ENCODE measurements around the gene OBSL1.

The OBSL1 gene

GRCh38 chr2:219515874-219516629, 55.3 kb downstream of the OBSL1 start:
- TF ChIP-seq, protein P1, sequence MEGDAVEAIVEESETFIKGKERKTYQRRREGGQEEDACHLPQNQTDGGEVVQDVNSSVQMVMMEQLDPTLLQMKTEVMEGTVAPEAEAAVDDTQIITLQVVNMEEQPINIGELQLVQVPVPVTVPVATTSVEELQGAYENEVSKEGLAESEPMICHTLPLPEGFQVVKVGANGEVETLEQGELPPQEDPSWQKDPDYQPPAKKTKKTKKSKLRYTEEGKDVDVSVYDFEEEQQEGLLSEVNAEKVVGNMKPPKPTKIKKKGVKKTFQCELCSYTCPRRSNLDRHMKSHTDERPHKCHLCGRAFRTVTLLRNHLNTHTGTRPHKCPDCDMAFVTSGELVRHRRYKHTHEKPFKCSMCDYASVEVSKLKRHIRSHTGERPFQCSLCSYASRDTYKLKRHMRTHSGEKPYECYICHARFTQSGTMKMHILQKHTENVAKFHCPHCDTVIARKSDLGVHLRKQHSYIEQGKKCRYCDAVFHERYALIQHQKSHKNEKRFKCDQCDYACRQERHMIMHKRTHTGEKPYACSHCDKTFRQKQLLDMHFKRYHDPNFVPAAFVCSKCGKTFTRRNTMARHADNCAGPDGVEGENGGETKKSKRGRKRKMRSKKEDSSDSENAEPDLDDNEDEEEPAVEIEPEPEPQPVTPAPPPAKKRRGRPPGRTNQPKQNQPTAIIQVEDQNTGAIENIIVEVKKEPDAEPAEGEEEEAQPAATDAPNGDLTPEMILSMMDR (IDR thresholded peaks at IDR 0.05; ENCODE audit: borderline replicate concordance, control extremely low read depth, extremely low read depth, insufficient read depth, missing control alignments) = no peak
- DNase-seq (ENCODE audit: low spot score) = no peak
- in situ Hi-C loops (cut with MboI; ENCODE audit: low sequenced_read_pairs, unreplicated experiment) = no loop called here

GRCh38 chr2:219514836-219515235, 56.5 kb downstream of the OBSL1 start:
- TF ChIP-seq, protein P1 (IDR thresholded peaks at IDR 0.05; ENCODE audit: borderline replicate concordance, control extremely low read depth, extremely low read depth, insufficient read depth, missing control alignments) = no peak
- in situ Hi-C loops (cut with MboI; ENCODE audit: low sequenced_read_pairs, unreplicated experiment) = no loop called here
- DNase-seq (ENCODE audit: low spot score) = no peak

- DNase-seq (ENCODE audit: low spot score) = no peak
- in situ Hi-C loops (cut with MboI; ENCODE audit: low sequenced_read_pairs, unreplicated experiment) = no loop called here
- TF ChIP-seq, protein P1 (IDR thresholded peaks at IDR 0.05; ENCODE audit: borderline replicate concordance, control extremely low read depth, extremely low read depth, insufficient read depth, missing control alignments) = no peak
Measured at GRCh38 chr2:219514196-219514761, 57.1 kb downstream of the OBSL1 start, which contains the start of gene ASIC4. Gene ASIC4 (plus strand): TSS chr2:219514482. CDS start chr2:219514725, 243 bp downstream.

DNA sequence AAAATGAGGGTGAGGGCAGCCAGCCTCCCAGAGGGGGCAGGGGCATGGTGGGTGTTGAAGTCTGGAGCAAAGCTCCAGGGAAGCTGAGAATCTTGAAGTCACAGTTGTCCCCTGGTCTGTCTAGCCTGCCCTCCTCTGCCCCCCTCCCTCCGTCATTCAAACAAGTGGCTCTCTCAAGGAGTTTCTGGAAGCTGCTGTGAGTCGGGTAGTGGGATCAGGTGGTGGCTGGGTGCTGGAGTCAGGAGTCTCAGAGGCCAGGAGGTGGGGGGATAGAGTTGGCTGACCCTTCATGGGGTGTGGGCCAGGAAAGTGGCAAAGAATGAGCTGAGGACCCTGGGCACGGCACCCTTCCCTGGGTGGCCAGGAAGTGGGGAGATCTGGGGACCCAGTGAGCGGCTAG, 57.6 kb downstream of the OBSL1 start:
- in situ Hi-C loops (cut with MboI; ENCODE audit: low sequenced_read_pairs, unreplicated experiment) = no loop called here
- no peak for DNase-seq (ENCODE audit: low spot score)
- TF ChIP-seq, protein P1 (IDR thresholded peaks at IDR 0.05; ENCODE audit: borderline replicate concordance, control extremely low read depth, extremely low read depth, insufficient read depth, missing control alignments) = no peak

GRCh38 chr2:219512524-219513216, 58.7 kb downstream of the OBSL1 start:
- in situ Hi-C loops (cut with MboI; ENCODE audit: low sequenced_read_pairs, unreplicated experiment) = no loop called here
- TF ChIP-seq, protein P1 (IDR thresholded peaks at IDR 0.05; ENCODE audit: borderline replicate concordance, control extremely low read depth, extremely low read depth, insufficient read depth, missing control alignments) = no peak
- no peak for DNase-seq (ENCODE audit: low spot score)

- TF ChIP-seq, protein P1 (IDR thresholded peaks at IDR 0.05; ENCODE audit: borderline replicate concordance, control extremely low read depth, extremely low read depth, insufficient read depth, missing control alignments) = no peak
- DNase-seq (ENCODE audit: low spot score) = no peak
- in situ Hi-C loops (cut with MboI; ENCODE audit: low sequenced_read_pairs, unreplicated experiment) = no loop called here
Measured at GRCh38 chr2:219511547-219512325, 59.6 kb downstream of the OBSL1 start.

Data from GM13976 (cell line).